ENCODE measurements around the gene ZC3H7A. TPM values are rescaled to one million over a fixed set of nuclear protein-coding genes. Genes with fewer than 3 reads are reported as not detected.

The ZC3H7A gene
- total and polyA plus RNA-seq, 2 of the 4 experiments (the other 2 are of a cell fraction) = 22.2 to 53.9 TPM

- no CpG with 5 or more reads among the region's 1 CpG for WGBS, 2 experiments (ENCODE audit: extremely low coverage in 2 of 2, insufficient read length in 1 of 2)
- peak; percentile 73 for ATAC-seq (ENCODE audit: low read depth)
- Histone ChIP-seq H3K27ac (ENCODE audit: insufficient read depth, low read length) (no peak overlapping the region), H3K56ac (ENCODE audit: extremely low read depth, insufficient read depth, low read length) (no peak overlapping the region), H2BK5ac (ENCODE audit: low read depth, low read length, poor library complexity, severe bottlenecking) (no peak overlapping the region), H3K18ac (ENCODE audit: low read depth, low read length) (no peak overlapping the region), H4K20me1 (ENCODE audit: insufficient read depth, low read length) (0 out of 2 replicates have a peak, but pooled peaks cover 6% of the 10 kb centered on the region), H3K27me3 (ENCODE audit: control insufficient read depth, insufficient read depth, low read length) (no peaks in the 10 kb centered on the region), H3K9ac (ENCODE audit: low read depth, low read length) (no peak overlapping the region), H2BK15ac (ENCODE audit: low read depth, low read length) (no peak overlapping the region), H2BK20ac (ENCODE audit: low read depth, low read length) (no peak overlapping the region), H3K9me1 (ENCODE audit: insufficient read depth, low read length) (peaks cover 9% of the 10 kb centered on the region; the same call in 1 of the 2 replicates), H4K91ac (ENCODE audit: insufficient read depth, low read depth, low read length) (no peak overlapping the region), H3K79me1 (ENCODE audit: low read depth in 1 of 2, low read length in 2 of 2) (peaks cover 29 to 52% of the 10 kb centered on the region in 2 experiments), H4K5ac (ENCODE audit: low read depth, low read length) (no peak overlapping the region), H4K8ac (ENCODE audit: low read depth in 2 of 2, low read length in 2 of 2) (no peak overlapping the region), H3K4me3 (ENCODE audit: insufficient read depth, low read depth, low read length) (no peak overlapping the region), H3K36me3 (ENCODE audit: control insufficient read depth, insufficient read depth, low read length) (peaks cover 13% of the 10 kb centered on the region), H3K23ac (ENCODE audit: low read depth, low read length) (no peak overlapping the region), H3K4me1 (ENCODE audit: control insufficient read depth, insufficient read depth, low read length) (peaks cover 4% of the 10 kb centered on the region; the same call in 1 of the 2 replicates), H2AFZ (replicated peaks; ENCODE audit: low read length, poor library complexity) (no peak overlapping the region), H3K4me2 (ENCODE audit: low read depth, low read length) (no peak overlapping the region), H3K14ac (replicated peaks; ENCODE audit: low read depth, low read length) (no peak overlapping the region), H2AK5ac (ENCODE audit: low read depth, low read length) (no peak overlapping the region), H3K9me3 (ENCODE audit: control insufficient read depth, insufficient read depth, low read length) (no peaks in the 10 kb centered on the region), H2BK120ac (ENCODE audit: low read depth, low read length) (no peak overlapping the region), H3K4ac (ENCODE audit: low read depth, low read length) (no peak overlapping the region), H2AK9ac (replicated peaks; ENCODE audit: low read depth, low read length, poor library complexity) (no peak overlapping the region)
- ChIA-PET POLR2A (ENCODE audit: unreplicated experiment) (no interaction called here), CTCF (interaction anchor here (1.4 kb wide), 1 partner anchor 312 kb away, joined by 6 read pairs; no protein-coding TSS in a partner anchor)
- in situ Hi-C loops (cut with MboI; ENCODE audit: low sequenced_read_pairs) = no loop called here
- dilution Hi-C loops (cut with HindIII; ENCODE audit: low sequenced_read_pairs, unreplicated experiment) = no loop called here
- intact Hi-C loops (cut with micrococcal nuclease) = no loop called here
- peak; percentile 66 for DNase-seq
- BruUV-seq (replicated peaks) = no TSS peak
- no peak for TF ChIP-seq MAFK (IDR thresholded peaks at IDR 0.05; ENCODE audit: low read depth, low read length)
- TF ChIP-seq CEBPB (IDR thresholded peaks at IDR 0.05; ENCODE audit: low read depth, low read length) = no peak
- TF ChIP-seq RAD21 (IDR thresholded peaks at IDR 0.05; ENCODE audit: low read length) = no peak
- no peak for TF ChIP-seq SMC3 (IDR thresholded peaks at IDR 0.05; ENCODE audit: low read depth, low read length)
- TF ChIP-seq CHD1 (IDR thresholded peaks at IDR 0.05; ENCODE audit: low read depth, low read length) = no peak
- TF ChIP-seq MXI1 (IDR thresholded peaks at IDR 0.05; ENCODE audit: borderline replicate concordance, low read depth, low read length) = no peak
- TF ChIP-seq RCOR1 (IDR thresholded peaks at IDR 0.05; ENCODE audit: insufficient replicate concordance, low read length) = no peak
- TF ChIP-seq, protein P1, sequence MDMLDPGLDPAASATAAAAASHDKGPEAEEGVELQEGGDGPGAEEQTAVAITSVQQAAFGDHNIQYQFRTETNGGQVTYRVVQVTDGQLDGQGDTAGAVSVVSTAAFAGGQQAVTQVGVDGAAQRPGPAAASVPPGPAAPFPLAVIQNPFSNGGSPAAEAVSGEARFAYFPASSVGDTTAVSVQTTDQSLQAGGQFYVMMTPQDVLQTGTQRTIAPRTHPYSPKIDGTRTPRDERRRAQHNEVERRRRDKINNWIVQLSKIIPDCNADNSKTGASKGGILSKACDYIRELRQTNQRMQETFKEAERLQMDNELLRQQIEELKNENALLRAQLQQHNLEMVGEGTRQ (IDR thresholded peaks at IDR 0.05; ENCODE audit: low read depth, low read length) = no peak
- TF ChIP-seq POLR2A (IDR thresholded peaks at IDR 0.05; ENCODE audit: low read depth, low read length) = no peak
- no peak for TF ChIP-seq BHLHE40 (IDR thresholded peaks at IDR 0.05; ENCODE audit: low read depth, low read length)
- no peak for TF ChIP-seq RFX5 (IDR thresholded peaks at IDR 0.05; ENCODE audit: low read depth, low read length)
These were observed 88.6 kb downstream of the ZC3H7A start for GRCh38 chr16:11708421-11708820.

Data from IMR-90 (cell line).